Glomerular visceral epithelial cell (primary cell): ENCODE results near the gene C1orf105.
"Not testable (repeated sequence)": the region's sequence is repeated elsewhere in the genome, so short reads cannot be mapped to it uniquely, and the experiment has no call there.

ENCODE experiments used
- DNase-seq: peaks from one replicate; pipeline ENCODE4 v3.0.0-alpha.2; 2016; ENCODE audit errors: extremely low spot score

The C1orf105 gene

GRCh38 chr1:172427191-172427590 is 6.7 kb downstream of the C1orf105 start:
- DNase-seq: no peak

DNA sequence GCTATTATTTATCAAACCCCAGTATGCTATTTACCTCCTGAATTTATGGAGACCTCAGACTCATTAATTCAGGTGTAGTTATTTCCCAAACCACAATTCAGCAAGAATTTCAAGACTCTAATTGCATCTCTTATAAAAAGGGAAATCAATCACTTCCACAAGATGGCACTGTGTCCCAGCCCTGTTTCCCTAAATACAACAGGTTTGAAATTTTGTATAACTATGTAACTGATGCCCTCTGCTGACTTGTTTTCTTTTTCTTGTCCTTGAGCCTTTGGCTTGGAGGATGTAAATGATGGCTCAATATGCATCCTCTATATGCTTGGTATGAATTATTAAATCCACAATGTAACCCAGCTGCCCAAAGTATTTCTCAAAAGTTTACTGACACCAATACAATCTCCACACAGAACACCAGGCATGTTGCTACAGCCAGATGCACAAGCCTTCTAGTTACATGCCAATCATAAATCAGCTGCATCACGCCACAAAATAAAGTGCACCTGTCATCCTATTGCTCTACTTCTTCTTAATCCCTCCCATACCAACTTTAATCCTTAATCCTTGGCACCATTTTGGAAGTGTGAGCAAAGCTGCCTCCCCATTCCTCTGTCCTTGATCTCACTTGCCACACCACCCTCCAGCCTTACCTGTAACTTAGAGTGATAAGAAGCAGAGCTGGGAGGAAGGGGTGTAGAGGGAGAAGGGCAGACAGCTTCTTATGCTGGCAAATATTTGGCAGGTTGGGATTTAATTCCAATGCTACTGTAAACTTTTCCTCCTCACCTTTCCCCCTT is 9.0 kb downstream of the C1orf105 start:
- peak; percentile 64 for DNase-seq

DNA sequence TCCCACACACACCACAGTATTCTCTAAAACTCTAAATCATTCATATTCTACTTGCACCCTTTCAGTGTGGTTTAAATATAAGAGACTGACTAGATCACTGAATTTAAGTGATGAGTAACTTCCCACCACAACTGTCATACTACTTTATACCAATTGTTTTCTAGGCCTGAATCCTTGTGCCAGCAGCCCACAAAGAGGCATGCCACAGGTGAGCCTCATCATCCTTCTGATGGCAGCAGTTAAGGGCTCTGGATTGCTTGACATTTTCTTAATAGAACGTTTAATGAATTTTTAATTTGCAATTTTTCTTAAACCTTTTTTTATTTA is 9.6 kb downstream of the C1orf105 start:
- no peak for DNase-seq

GRCh38 chr1:172431204-172431603 is 10.7 kb downstream of the C1orf105 start:
- no peak for DNase-seq

GRCh38 chr1:172431721-172432192 is 11.3 kb downstream of the C1orf105 start:
- no peak for DNase-seq

GRCh38 chr1:172437183-172437582 is 16.7 kb downstream of the C1orf105 start:
- not testable (repeated sequence) for DNase-seq

GRCh38 chr1:172442404-172442803 is 21.9 kb downstream of the C1orf105 start:
- DNase-seq: no peak

DNA sequence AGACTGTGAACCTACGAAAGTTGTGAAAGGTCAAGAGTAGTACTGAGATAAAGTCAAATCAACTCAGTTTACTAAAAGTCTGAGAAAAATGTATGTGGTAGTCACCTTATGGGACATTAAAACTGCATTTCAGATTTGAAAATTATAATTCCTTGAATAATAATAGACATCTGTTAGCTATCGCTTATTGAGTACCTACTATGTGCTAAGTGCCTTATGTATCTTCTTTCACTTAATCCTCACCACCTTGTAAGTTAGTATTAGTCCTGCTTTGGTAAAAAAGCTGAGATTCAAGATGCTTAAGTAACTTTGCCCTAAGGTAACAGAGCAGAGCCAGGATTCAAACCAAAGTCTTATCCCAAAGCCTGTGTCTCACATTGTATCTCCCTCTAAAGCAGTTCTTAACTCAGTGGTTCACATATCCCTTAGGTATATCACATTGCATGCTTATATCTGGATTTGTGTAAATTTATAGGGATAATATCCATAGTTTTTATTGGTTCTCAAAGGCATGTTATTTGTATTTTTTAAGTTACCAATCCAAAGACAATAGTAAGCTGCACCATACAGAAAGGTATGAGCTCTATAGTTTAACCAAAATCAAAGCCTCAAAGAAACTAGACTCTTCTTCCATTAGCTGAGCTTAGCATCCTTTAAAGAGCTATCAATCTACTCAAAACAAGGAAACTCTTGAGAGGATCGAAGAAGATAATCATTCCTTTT is 22.5 kb downstream of the C1orf105 start:
- no peak for DNase-seq

GRCh38 chr1:172443666-172444453 is 23.4 kb downstream of the C1orf105 start, which contains the start of gene PIGC:
PIGC (minus strand) TSS chr1:172444069; CDS start chr1:172442622, 1,447 bp downstream.
- peak; percentile 90 for DNase-seq

- DNase-seq: no peak
Observed at GRCh38 chr1:172446547-172446946, 26.1 kb downstream of the C1orf105 start.

DNA sequence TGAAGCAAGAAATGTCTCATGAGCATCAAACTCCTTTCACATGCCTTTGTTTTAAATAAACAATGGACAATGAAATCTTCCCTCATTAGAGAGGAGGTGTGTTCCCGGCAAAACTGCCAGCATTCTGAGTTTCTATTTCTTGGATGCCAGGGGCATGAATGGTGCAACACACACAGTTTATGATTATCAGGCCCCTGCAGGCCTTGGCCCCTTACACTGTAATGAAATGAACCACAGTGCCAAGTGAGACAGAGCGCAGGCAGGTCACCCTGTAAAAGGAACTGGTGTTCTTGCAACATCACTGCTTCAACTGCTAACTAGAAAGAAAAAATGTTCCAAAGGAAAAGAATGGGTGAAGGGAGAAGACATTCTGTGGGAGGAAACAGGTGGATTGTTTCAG is 27.2 kb downstream of the C1orf105 start:
- no peak for DNase-seq

DNA sequence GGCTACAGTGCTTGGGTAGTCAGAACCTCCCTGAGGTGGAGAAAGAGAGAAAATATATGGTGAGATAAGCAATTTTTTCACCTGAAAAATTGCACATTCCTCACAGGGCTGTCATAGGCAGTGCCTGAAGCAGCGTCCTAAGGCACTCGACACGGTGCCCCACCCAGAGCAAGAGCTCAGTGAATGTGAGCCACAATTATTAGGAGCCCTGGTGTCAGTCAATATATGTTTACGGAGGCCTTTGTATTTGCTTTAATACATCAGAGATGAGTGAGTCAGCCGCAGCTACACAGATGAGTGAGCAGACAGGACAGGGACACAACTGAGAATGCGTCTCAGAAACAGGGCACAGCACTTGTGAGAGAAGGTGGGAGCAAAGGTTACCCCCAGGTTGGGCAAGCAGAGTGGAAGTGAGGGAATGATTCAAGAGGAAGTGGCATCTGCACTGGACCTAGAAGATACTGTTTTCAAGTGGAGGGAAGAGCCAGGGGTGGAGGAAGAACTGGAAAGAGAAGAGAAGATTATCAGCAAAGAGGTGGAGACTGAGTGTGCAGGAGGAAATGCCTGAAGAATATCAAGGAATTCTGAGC is 28.6 kb downstream of the C1orf105 start:
- DNase-seq: peak; percentile 67

DNA sequence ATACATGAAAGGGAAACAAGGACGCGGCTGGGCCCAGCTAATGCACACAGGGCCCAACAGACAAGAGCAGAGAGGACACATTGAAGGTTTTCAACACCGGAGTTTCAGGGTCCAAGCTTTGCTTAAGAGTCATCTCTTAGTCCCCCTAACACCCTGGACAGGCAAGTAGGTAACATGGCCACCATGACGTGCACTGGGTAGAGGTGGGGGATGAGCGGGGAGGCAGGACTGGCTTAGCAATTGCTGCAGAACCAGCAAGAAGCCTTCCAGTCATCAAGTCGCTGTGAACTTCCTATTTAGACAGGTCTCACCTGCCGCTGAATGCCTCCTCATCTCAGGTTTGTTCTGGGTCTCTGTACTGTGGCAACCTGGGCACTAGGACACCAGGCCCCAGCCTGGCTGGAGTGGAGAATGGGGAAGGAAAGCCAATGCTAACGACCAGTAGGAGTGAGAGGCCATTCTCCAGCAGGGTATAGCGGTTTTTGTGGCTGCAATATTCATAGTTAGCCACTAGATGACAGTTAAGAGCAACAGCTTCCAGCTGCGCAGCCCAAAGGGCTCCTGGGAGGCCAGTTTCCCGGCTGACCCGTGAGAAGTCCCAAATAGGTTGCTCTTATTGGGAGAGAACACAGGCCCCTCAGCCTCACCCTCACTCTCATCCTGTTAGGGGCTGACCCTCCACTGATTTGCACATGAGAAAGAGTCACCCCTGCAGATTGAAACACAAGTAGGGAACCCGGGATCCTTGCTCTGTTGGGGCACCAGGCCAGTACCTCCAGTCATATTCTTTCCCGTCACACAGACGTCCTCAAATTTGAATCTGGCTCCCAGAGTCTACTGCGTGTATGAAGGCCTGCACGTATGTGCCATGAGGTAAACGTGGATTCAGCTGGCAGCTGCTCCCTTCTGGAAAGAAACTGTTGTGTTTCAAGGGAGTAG is 29.4 kb downstream of the C1orf105 start:
- DNase-seq: peak; percentile 69

DNA sequence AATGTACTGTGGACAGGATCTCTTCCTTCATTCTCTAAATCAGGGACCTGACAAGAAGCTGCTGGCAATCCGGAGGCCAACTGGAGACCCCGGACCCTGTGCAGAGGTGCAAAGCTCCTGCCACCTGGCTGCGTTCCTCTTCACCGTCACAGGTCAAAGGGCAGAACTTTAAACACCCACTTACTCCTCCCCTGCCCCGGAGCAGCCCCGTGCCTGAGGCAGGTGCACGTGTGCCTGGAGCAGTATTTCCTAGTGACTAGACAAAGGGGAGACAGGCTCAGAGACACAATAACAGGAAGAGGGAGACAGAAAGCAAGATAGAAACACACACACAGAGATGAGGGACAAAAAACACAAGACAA is 30.0 kb downstream of the C1orf105 start:
- DNase-seq: no peak

DNA sequence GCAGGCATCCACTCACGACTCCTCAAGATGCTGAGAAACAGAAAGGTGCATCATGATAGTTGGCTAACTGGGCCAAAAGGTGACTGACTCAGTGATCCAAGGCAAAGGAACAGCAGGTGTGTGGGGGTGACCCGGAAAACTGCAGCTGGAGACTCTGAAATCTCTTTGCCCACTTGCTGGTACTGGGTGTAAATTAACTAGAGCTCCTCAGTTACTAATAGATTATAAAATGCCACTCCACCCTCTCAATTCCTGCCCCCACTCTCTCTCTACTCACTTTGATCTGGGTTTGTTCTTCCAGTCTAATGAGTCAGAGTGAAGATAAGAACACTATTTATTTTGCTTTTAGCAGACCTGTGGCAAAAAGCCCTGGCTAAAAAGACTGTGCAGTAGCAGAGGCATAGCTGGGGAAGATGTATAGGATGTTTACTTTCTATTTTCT is 30.5 kb downstream of the C1orf105 start:
- peak; percentile 47 for DNase-seq

GRCh38 chr1:172452536-172453152 is 32.2 kb downstream of the C1orf105 start:
- DNase-seq: no peak

GRCh38 chr1:172453153-172453545 is 32.7 kb downstream of the C1orf105 start:
- no peak for DNase-seq

GRCh38 chr1:172453607-172454006 is 33.1 kb downstream of the C1orf105 start:
- DNase-seq: no peak

GRCh38 chr1:172455451-172455850 is 35.0 kb downstream of the C1orf105 start:
- no peak for DNase-seq

- DNase-seq: no peak
Observed at GRCh38 chr1:172456344-172456769, 35.9 kb downstream of the C1orf105 start.
